Gastroesophageal sphincter (tissue), 4 donors: ENCODE results near the gene KRT78. TPM values are rescaled to one million over a fixed set of nuclear protein-coding genes. Genes with fewer than 3 reads are reported as not detected.

Source experiments
- ATAC-seq: fragments of 150-250 bp; one replicate; pipeline ENCODE4 v1.9.1; 2016; ENCODE audit warnings: mild to moderate bottlenecking, moderate library complexity
- H3K27ac ChIP-seq, 4 donors: fragments of 200-600 bp; sonication (generic) in 3 of 4; 1 replicate in 3 of 4; 2 replicates in 1 of 4; pipeline ENCODE4 v1.5.1; 2016 to 2019
- H3K27me3 ChIP-seq: fragments of 200-600 bp; sonication (generic); one replicate; pipeline ENCODE4 v1.5.1; 2019
- H3K36me3 ChIP-seq, 2 donors: fragments of 200-600 bp; sonication (generic); one replicate each; pipeline ENCODE4 v1.5.1; 2019; ENCODE audit warnings: control low read depth in 1 of 2
- H3K4me1 ChIP-seq, 3 donors: fragments of 200-600 bp; sonication (generic); 1 replicate in 2 of 3; 2 replicates in 1 of 3; pipeline ENCODE4 v1.5.1; 2016 to 2019; ENCODE audit warnings: control low read depth in 2 of 3
- H3K4me3 ChIP-seq, 2 donors: fragments of 200-600 bp; sonication (generic); one replicate each; pipeline ENCODE4 v1.5.1; 2019; ENCODE audit warnings: mild to moderate bottlenecking in 1 of 2, moderate library complexity in 1 of 2
- H3K9me3 ChIP-seq, 3 donors: fragments of 200-600 bp; sonication (generic); one replicate each; pipeline ENCODE4 v1.5.1; 2017 to 2019; ENCODE audit warnings: control low read depth in 2 of 3
- EP300 ChIP-seq: sonication (generic); formaldehyde crosslinking; IDR thresholded peaks from one replicate; pipeline ENCODE4 v1.6.1; 2017; ENCODE audit warnings: antibody characterized with exemption, mild to moderate bottlenecking
- POLR2A ChIP-seq, 2 donors: fragments of 450-650 bp; IDR thresholded peaks; one replicate each; pipeline ENCODE4 v1.6.1; 2017; ENCODE audit warnings: antibody characterized with exemption in 2 of 2, mild to moderate bottlenecking in 2 of 2, moderate library complexity in 1 of 2
- POLR2AphosphoS5 ChIP-seq: sonication (generic); formaldehyde crosslinking; IDR thresholded peaks from one replicate; pipeline ENCODE4 v1.6.1; 2017; ENCODE audit warnings: antibody characterized with exemption
- WGBS, 2 donors: methylation state at CpG; one replicate each; pipeline ENCODE4 v1.1.5; 2018; ENCODE audit warnings: low coverage in 1 of 2; 5-methylcytosine and 5-hydroxymethylcytosine counted together
- total RNA-seq, 4 donors: library from RNA; depleted of rRNA; stranded (reverse); fragments of >200 nt; gene quantifications; one replicate each; pipeline ENCODE4 v1.1.0, GENCODE V29; 2016
- TF ChIP-seq, protein P1 (sequence below), 4 experiments: fragments of 200-600 bp in 2 of 4; fragments of 450-650 bp in 2 of 4; sonication (generic) in 1 of 4; IDR thresholded peaks; one replicate each; pipeline ENCODE4 v1.5.1; 2017 to 2019; ENCODE audit warnings: antibody characterized with exemption in 4 of 4, mild to moderate bottlenecking in 2 of 4, moderate library complexity in 2 of 4

KRT78 gene
- total RNA-seq, 4 donors from 2014 or later: 0.27 to 9.5 (median 1.5) TPM

DNA sequence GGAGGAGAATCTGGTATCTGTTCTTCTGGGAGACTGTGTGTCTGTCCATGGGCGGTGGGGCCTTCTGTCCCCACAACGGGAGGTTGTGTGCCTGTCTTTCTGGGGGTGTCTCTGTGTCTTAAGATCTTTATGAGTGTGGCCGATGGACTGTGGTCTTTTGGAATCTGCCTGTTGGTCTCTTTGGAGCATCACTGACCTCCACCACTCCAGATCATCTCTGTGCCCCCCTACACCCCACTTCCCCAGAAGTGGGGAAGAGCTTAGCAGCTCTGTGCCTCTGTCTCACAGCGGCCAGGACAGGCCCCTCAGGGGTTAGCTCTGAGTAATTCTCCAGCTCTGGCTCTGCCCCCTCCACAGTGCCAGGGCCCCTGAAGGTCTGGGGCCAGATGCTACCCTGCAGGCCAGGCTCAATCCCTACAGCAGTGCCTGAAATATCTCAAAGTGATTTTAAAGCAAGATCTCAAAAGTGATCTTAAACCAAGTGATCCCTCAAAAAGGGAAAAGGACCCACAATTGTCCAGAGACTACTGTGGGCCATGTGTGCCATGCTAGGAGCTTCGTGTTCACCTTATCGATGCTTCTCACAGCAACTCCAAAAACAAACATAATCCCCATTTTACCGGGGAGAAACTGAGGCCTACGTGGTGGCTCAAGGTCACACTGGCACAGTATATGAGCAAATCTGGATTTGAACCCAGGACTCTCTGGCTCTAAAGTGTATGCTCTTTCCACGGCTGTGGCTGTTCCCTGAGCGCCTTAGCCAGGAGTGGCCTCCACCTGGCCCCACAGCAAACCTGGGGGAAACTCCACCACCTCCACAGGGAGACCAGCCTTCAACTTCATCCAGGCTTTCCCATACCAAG lies 26.0 kb upstream of the KRT78 start:
- peak overlapping the region in 3 of 4 donors; percentile 75 to 84 (median 81) for H3K27ac ChIP-seq
- no peaks in the 10 kb centered on the region for H3K36me3 ChIP-seq
- H3K27me3 ChIP-seq: no peaks in the 10 kb centered on the region
- no peak for ATAC-seq
- 35 to 100% methylated on average over 1 to 2 of the region's 10 CpGs for WGBS, 2 donors
- no peaks in the 10 kb centered on the region for H3K9me3 ChIP-seq
- H3K4me3 ChIP-seq: peak overlapping the region; percentile 1 to 57
- peaks cover 0 to 62% (median 16%) of the 10 kb centered on the region in 3 donors for H3K4me1 ChIP-seq
- no peak for TF ChIP-seq POLR2A (IDR thresholded peaks at IDR 0.05)

- peak; percentile 91 for ATAC-seq
- no peaks in the 10 kb centered on the region for H3K9me3 ChIP-seq
- peaks cover 0 to 54% (median 9%) of the 10 kb centered on the region in 3 donors for H3K4me1 ChIP-seq
- TF ChIP-seq POLR2AphosphoS5 (peak; percentile 44), POLR2A (IDR thresholded peaks at IDR 0.05) (no peak), EP300 (no peak)
- TF ChIP-seq, protein P1, sequence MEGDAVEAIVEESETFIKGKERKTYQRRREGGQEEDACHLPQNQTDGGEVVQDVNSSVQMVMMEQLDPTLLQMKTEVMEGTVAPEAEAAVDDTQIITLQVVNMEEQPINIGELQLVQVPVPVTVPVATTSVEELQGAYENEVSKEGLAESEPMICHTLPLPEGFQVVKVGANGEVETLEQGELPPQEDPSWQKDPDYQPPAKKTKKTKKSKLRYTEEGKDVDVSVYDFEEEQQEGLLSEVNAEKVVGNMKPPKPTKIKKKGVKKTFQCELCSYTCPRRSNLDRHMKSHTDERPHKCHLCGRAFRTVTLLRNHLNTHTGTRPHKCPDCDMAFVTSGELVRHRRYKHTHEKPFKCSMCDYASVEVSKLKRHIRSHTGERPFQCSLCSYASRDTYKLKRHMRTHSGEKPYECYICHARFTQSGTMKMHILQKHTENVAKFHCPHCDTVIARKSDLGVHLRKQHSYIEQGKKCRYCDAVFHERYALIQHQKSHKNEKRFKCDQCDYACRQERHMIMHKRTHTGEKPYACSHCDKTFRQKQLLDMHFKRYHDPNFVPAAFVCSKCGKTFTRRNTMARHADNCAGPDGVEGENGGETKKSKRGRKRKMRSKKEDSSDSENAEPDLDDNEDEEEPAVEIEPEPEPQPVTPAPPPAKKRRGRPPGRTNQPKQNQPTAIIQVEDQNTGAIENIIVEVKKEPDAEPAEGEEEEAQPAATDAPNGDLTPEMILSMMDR (IDR thresholded peaks at IDR 0.05): no peak
- 2% methylated on average over 9 of the region's 55 CpGs; no CpG with 5 or more reads in 1 of the 2 donors for WGBS, 2 donors
- H3K27me3 ChIP-seq: no peaks in the 10 kb centered on the region
- peak overlapping the region in 3 of 4 donors; percentile 75 to 84 (median 81) for H3K27ac ChIP-seq
- no peaks in the 10 kb centered on the region for H3K36me3 ChIP-seq
- peak overlapping the region; percentile 53 to 57 for H3K4me3 ChIP-seq
Observed at GRCh38 chr12:52873832-52874572, 25.2 kb upstream of the KRT78 start.

GRCh38 chr12:52873513-52873831 lies 24.7 kb upstream of the KRT78 start:
- H3K4me3 ChIP-seq: peak overlapping the region in 1 of 2 donors; percentile 57
- 61% methylated on average over 4 of the region's 4 CpGs; no CpG with 5 or more reads in 1 of the 2 donors for WGBS, 2 donors
- ATAC-seq: no peak

GRCh38 chr12:52872644-52873389 lies 24.0 kb upstream of the KRT78 start:
- 93 to 100% methylated on average over 1 to 5 of the region's 13 CpGs for WGBS, 2 donors
- Histone ChIP-seq H3K27ac (peak overlapping the region in 3 of 4 donors; percentile 54 to 84 (median 81)), H3K9me3 (no peaks in the 10 kb centered on the region), H3K27me3 (no peaks in the 10 kb centered on the region), H3K4me1 (peaks cover 0 to 48% (median 9%) of the 10 kb centered on the region in 3 donors), H3K36me3 (no peaks in the 10 kb centered on the region), H3K4me3 (no peak overlapping the region)
- TF ChIP-seq EP300: no peak
- TF ChIP-seq POLR2A (IDR thresholded peaks at IDR 0.05): no peak
- TF ChIP-seq, protein P1 (IDR thresholded peaks at IDR 0.05): no peak
- no peak for TF ChIP-seq POLR2AphosphoS5
- no peak for ATAC-seq

More at GRCh38 chr12:52873513-52873831, 24.7 kb upstream of the KRT78 start:
- H3K9me3 ChIP-seq: no peaks in the 10 kb centered on the region
- no peaks in the 10 kb centered on the region for H3K27me3 ChIP-seq
- peak overlapping the region in 3 of 4 donors; percentile 75 to 84 (median 81) for H3K27ac ChIP-seq
- peaks cover 0 to 49% (median 9%) of the 10 kb centered on the region in 3 donors for H3K4me1 ChIP-seq
- TF ChIP-seq, protein P1 (IDR thresholded peaks at IDR 0.05): no peak
- no peak for TF ChIP-seq EP300
- no peak for TF ChIP-seq POLR2A (IDR thresholded peaks at IDR 0.05)
- no peak for TF ChIP-seq POLR2AphosphoS5
- no peaks in the 10 kb centered on the region for H3K36me3 ChIP-seq
